Measurements from ENCODE around the gene UNC93B1.

The UNC93B1 gene

DNA sequence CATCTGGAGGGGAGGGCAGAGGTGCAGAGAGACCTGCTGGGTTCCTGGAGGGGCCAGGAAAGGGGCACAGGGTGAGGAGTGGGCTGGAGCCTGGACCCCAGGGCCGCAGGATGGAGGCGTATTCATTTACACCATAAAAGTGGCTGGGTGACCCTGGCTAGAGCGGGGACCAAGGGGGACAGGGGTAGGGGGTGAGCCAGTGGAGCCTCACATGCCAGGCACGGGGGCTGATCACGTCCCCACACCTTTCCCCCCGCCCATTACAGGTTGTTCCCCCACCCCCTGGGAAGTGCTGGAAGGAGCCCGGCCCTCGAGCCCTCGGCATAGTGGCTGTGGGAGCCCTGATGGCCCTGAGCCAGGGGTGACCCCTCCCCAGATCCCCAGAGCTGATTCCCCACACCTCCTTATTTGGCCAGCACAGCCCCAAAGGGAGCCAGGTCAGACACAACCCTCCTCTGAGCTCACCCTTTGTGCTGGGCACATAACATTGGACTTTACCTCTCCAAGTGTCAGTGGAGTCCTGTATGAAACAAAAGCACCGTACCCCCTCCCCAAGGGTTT lies 35.7 kb upstream of the UNC93B1 start:
- DNase-seq: no peak

- peak; percentile 81 for DNase-seq
Measured at GRCh38 chr11:68038718-68039525, 35.0 kb upstream of the UNC93B1 start, which contains the start of gene TCIRG1. Gene TCIRG1, plus strand, starts transcription at chr11:68039025. Its CDS starts 2,247 bp downstream, at chr11:68041272.

GRCh38 chr11:68038226-68038717 lies 34.4 kb upstream of the UNC93B1 start:
- DNase-seq: no peak

DNA sequence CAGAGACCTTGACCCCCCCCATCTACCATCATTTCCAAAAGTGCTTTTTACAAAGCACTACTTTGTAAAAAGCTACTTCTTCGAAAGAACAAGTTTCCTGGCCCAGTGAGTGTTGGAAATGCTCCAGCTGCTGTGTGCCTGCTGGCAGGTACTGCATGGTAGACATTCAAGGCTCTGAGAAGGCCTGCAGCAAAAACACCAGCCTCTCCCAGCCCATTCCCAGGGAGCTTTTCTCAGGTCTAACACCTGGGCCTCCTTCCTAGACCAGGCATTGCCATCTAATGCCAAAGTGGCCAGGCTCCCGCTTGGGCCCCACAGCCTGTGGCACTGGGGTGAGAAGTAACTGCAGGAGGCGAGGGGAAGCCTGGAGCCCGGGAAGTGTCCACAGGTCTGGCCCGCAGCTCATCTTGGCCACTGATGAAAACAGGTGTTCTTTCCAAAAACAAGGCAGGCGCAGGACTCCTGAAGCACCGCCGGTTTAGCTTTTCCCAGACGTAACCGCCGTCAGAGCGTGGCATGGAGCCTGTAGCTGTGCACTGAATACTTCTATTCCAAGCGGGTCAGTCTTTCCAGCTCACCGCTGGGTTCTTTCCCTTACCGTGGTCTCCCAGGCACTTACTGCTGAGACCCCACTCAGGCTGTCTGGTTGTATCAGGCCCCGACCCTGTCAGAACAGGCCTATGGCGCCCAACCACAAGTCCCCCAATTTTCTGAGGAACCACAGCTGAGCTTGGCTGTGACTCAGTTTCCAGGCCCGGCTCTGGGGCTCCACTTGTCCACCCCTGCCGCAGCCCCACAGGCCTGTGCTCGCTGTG lies 33.7 kb upstream of the UNC93B1 start:
- DNase-seq: no peak

DNA sequence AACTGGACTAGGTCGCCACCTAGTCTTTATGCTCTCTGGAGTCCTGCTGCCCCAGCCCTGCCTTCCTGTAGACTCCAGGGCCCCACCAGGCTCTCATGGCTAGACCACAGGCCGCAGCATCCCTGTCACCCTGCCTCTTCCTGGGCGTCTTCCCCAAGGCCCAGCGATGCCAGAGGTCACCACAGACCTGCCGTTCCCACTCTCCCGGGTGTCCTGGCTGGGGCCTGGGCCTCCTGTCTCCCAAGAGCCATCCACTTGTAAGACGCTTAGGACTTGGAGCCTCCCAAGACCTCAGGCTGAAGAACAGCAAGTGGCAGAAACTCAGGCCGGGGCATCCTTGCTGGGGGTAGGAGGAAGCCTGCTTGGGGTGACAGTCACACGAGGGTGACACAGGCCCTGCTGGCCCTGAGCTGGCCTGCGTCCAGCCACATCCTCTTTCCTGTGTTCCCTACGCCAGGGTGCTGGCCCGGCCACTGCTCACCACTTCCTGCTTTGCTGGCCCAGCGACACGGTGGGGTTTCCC lies 32.9 kb upstream of the UNC93B1 start:
- peak; percentile 33 for DNase-seq

DNA sequence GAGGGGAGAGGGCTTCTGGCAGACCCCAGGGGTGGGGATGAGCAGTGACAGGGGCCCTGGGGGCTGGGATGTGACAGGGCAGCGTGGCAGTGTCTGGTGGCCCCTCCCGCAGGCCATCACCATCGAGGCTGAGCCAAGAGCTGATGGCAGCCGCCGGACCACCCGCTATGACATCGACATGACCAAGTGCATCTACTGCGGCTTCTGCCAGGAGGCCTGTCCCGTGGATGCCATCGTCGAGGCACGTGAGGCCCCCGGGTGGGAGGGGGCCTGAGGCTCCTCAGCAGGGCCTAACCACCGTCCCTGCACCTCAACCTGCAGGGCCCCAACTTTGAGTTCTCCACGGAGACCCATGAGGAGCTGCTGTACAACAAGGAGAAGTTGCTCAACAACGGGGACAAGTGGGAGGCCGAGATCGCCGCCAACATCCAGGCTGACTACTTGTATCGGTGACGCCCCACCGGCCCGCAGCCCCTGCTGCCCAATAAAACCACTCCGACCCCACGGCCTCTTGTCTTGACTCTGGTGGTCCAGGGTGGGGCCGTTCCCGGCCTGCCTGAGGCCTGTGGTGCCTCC lies 32.3 kb upstream of the UNC93B1 start:
- DNase-seq: no peak

DNA sequence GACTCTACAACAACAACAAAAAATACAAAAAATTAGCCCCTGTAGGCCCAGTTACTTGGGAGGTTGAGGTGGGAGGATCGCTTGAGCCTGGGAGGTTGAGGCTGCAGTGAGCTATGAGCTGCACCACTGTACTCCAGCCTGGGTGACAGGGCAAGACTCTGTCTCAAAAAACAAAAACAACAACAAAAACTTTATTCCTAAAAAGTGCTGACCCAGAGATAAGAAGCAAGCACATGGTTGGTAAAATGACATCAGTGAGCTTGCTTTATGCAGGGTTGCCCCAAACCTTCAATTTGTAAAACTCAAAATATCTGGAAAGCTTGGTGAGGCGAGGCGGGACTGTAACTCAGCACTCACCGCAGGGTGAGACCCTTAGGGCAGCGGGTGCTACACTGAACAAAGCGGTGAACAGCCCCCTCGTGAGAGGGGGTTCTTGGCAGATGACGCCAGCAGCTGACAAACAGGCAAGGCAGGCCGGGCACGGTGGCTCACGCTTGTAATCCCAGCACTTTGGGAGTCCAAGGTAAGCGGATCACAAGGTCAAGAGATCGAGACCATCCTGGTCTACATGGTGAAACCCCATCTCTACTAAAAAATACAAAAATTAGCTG lies 31.5 kb upstream of the UNC93B1 start:
- no peak for DNase-seq

GRCh38 chr11:68033708-68034045 lies 29.8 kb upstream of the UNC93B1 start:
- DNase-seq: no peak

DNA sequence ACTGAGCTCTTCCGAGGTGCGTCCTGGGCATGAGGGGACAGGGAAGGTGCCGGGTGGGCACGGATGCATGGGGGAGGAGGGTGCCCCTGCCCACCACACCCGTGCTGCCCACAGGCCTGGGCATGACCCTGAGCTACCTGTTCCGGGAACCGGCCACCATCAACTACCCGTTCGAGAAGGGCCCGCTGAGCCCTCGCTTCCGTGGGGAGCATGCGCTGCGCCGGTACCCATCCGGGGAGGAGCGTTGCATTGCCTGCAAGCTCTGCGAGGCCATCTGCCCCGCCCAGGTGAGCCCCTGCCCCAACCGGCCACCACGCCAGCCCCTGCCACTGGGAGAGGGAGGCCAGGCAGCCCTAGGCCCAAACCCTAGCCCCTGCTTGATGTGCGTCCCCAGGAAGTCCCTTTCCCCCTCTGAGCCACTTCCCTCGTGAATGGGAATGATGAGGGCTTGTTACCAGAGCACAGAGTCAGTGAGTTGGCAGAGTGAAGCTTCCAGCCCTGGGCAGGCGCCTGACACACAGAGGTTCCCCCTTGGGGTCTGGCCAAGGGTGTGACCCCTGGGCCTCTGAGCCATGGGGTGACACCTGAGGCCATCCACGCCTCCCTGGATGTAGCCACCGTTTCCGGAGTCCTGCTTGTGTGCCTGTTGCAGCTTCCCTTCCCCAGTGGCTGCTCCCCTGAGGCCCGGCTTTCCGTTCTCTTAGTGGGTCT lies 29.3 kb upstream of the UNC93B1 start:
- no peak for DNase-seq

DNA sequence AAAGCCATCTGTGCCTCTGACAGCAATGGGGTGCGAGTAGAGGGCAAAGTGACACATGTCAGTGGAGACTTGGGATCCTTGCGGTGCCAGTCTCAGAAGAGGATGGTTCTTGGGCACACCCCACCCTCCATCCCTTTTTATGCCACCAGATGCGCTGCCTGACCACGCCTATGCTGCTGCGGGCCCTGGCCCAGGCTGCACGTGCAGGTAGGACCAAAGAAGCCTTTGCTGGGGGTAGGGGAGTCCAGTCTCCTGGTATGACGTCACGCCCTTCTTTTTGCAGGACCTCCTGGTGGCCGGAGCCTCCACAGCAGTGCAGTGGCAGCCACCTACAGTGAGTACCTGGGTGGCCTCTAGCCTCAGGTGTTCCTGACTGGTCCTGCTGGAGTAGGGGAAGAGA lies 28.1 kb upstream of the UNC93B1 start:
- no peak for DNase-seq

- peak; percentile 45 for DNase-seq
Measured at GRCh38 chr11:68031144-68031464, 27.2 kb upstream of the UNC93B1 start.

DNA sequence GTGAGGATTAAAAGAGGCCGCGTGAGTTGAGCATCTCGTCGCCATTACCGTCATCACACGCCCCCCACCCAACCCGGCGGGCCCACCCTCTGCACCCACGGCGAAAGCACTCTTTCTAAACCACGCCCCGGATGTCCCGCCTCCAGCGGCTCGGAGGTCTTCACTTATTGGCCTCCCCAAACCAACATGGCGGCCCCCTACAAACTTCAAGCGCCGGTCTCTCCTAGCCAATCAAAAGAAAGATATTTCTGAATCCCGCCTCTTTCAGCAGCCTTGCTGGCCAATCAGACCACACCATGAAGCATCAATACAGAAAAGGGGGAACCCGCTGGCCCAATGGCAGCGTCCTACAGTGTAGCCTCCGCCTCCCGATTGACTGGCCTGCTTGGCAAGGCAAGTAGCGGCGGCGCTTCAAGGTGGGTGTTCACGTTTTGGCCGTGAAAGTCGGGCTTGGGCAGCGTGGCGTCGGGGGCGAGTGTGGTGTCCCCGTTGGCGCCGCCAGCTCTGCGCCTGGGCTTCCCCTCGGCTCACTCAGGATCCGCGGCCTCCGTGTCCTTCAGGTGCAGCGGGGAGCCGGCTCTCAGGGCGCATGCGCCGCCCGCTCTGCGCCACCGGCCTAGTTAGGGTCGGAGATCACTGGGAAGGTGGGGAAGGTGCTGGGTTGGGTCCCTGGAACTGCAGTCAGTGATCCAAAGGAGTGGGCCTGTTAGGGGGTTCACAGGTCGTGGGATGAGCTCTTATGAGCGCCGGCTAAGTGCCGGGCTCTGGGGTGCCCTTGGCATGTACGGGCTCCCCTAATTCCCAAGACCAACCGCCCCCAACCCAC lies 26.6 kb upstream of the UNC93B1 start, which contains the start of gene NDUFS8:
Gene NDUFS8, plus strand, starts transcription at position 364 of the 826 bp plus-strand sequence. CDS start 1,471 bp downstream, outside the sequence.
- peak; percentile 99 for DNase-seq

GRCh38 chr11:68028802-68029545 lies 25.1 kb upstream of the UNC93B1 start:
- no peak for DNase-seq

DNA sequence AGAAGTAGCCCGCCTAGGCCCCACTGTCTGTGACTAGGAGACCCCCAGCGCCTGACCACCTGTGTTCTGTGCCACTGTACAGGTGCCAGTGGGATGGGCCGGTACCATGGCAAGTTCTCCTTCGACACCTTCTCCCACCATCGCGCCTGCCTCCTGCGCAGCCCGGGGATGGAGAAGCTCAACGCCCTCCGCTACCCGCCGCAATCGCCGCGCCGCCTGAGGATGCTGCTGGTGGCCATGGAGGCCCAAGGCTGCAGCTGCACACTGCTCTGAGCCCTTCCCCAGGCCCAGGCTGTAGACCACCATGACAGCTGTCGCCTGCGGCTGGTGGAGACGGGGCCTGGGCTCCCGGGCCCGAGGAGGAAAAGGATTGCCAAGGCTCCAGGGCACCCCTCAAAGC lies 23.8 kb upstream of the UNC93B1 start:
- no peak for DNase-seq

DNA sequence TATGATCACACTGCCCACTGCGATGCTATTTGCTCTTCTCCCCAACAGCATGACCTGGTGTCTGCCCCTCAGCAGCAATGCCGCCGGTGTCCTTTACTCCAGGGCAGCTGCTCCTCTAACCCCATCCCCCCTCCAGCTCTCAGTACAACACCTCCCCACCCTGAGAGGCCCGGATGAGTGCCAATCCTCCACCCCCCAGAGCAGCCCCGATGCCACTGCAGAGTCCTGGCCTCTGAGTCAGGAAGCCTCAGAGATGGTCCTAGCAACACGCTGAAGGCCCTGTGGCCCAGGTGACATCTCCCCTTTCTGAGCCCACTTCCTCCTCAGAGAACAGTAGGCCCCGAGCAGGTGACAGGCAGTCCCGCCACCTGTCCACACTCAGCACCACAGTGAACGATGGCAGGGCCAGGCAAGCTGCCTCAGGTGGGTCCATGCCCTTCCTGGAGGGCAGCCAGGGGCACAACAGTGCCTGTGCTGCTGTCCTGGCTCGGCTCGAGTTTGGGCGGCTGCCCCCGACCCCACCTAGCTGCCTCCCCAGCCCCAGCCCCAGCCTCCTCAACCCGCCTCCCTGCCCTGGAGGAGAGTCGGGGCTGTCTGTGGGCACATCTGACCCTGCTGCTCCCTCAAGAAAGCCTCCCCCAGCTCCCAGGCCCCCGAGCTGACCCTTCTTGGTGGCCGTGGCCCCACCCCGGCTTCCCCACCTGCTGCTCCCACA lies 22.7 kb upstream of the UNC93B1 start:
- no peak for DNase-seq

- DNase-seq: no peak
Measured at GRCh38 chr11:68025047-68025446, 21.1 kb upstream of the UNC93B1 start.

- DNase-seq: no peak
Measured at GRCh38 chr11:68024508-68024907, 20.6 kb upstream of the UNC93B1 start.

DNA sequence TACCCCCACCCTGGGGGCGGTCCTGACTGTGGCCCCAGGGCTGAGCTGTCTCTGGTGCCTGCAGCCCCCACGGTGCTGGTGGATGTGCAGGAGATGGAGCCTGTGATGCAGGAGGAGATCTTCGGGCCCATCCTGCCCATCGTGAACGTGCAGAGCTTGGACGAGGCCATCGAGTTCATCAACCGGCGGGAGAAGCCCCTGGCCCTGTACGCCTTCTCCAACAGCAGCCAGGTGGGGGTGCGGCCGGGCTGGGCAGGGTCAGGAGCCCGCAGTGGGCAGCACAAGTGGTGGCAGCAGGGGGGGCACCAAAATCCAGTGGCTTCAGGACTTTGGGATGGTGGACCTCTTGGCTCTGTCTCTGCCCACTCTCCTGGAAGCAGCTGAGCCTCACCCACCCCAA lies 18.6 kb upstream of the UNC93B1 start:
- DNase-seq: no peak

GRCh38 chr11:68021167-68021787 lies 17.4 kb upstream of the UNC93B1 start:
- no peak for DNase-seq

All from CD4-positive, alpha-beta T cell treated with Interleukin-6 for 4 hours (primary cell).